MCF 10A (cell line): ENCODE measurements around the gene PIEZO2. TPM values are rescaled to one million over a fixed set of nuclear protein-coding genes. Genes with fewer than 3 reads are reported as not detected.

Experiments used
- BruUV-seq: library from RNA; stranded (reverse); fragments of 400-500 nt; replicated peaks from 2 replicates; lab custom pipeline; 2021; lab: Mats Ljungman, UMichigan
- CTCF ChIA-PET: fragments of 300-600 bp; sonication (Branson Sonifier 250); formaldehyde crosslinking; extraction: SDS; loops from one replicate; lab custom pipeline; 2021; ENCODE audit warnings: antibody characterized with exemption, inconsistent platforms; lab: Yijun Ruan, JAX
- POLR2A ChIA-PET: fragments of 300-600, 350-650 bp; sonication (Branson Sonifier 250); formaldehyde crosslinking; extraction: SDS; loops from one replicate; lab custom pipeline; 2020; ENCODE audit warnings: antibody characterized with exemption, inconsistent platforms; lab: Yijun Ruan, JAX
- DNase-seq: peaks from one replicate; pipeline ENCODE4 v3.0.0-alpha.2; 2018; ENCODE audit not compliant: unreplicated experiment
- H3K27ac Mint-ChIP-seq: one replicate; pipeline ENCODE4 v1.8.0; 2022; ENCODE audit warnings: mild to moderate bottlenecking, low read depth, mixed read lengths; ENCODE audit not compliant: unreplicated experiment
- H3K27me3 Mint-ChIP-seq: one replicate; pipeline ENCODE4 v1.8.0; 2022; ENCODE audit warnings: mixed read lengths; ENCODE audit not compliant: insufficient read depth, unreplicated experiment
- H3K36me3 Mint-ChIP-seq: one replicate; pipeline ENCODE4 v1.8.0; 2022; ENCODE audit warnings: mild to moderate bottlenecking, moderate library complexity, mixed read lengths; ENCODE audit not compliant: insufficient read depth, unreplicated experiment
- H3K4me1 Mint-ChIP-seq: one replicate; pipeline ENCODE4 v1.8.0; 2022; ENCODE audit warnings: mixed read lengths; ENCODE audit not compliant: insufficient read depth, unreplicated experiment
- H3K4me3 Mint-ChIP-seq: one replicate; pipeline ENCODE4 v1.8.0; 2022; ENCODE audit warnings: mild to moderate bottlenecking, moderate library complexity, mixed read lengths; ENCODE audit not compliant: unreplicated experiment
- H3K9me3 Mint-ChIP-seq: one replicate; pipeline ENCODE4 v1.8.0; 2022; ENCODE audit warnings: mixed read lengths; ENCODE audit not compliant: unreplicated experiment
- intact Hi-C: fragments of 100-400 bp; cut with micrococcal nuclease; formaldehyde crosslinking; loops from 2 replicates; pipeline ENCODE4 v1.14.1; 2022
- total RNA-seq: library from RNA; stranded (reverse); gene quantifications from 2 replicates; pipeline ENCODE4 v1.2.3, GENCODE V29; 2022
- TF ChIP-seq, protein P1 (sequence below): fragments of 200-600 bp; IDR thresholded peaks from one replicate; pipeline ENCODE4 v1.8.0; 2022; ENCODE audit warnings: antibody characterized with exemption, mild to moderate bottlenecking; ENCODE audit not compliant: unreplicated experiment

PIEZO2 gene
- total RNA-seq, 1 experiment from 2014 or later, result 0.49 TPM

GRCh38 chr18:10770264-10770663, 379.1 kb downstream of the PIEZO2 start:
- Mint-ChIP-seq H3K9me3 (peaks cover 17% of the 10 kb centered on the region), H3K27me3 (no peaks in the 10 kb centered on the region)
- no TSS peak for BruUV-seq

GRCh38 chr18:10768221-10768620, 381.1 kb downstream of the PIEZO2 start:
- no TSS peak for BruUV-seq
- intact Hi-C loops, result no loop called here
- H3K27ac Mint-ChIP-seq, result no peak overlapping the region
- DNase-seq, result no peak
- H3K4me1 Mint-ChIP-seq, result no peaks in the 10 kb centered on the region
- no peak overlapping the region for H3K4me3 Mint-ChIP-seq
- no peaks in the 10 kb centered on the region for H3K27me3 Mint-ChIP-seq
- ChIA-PET POLR2A (no interaction called here), CTCF (interaction anchor here (1.3 kb wide), 1 partner anchor 209 kb away, joined by 5 read pairs; no protein-coding TSS in a partner anchor)
- TF ChIP-seq, protein P1, sequence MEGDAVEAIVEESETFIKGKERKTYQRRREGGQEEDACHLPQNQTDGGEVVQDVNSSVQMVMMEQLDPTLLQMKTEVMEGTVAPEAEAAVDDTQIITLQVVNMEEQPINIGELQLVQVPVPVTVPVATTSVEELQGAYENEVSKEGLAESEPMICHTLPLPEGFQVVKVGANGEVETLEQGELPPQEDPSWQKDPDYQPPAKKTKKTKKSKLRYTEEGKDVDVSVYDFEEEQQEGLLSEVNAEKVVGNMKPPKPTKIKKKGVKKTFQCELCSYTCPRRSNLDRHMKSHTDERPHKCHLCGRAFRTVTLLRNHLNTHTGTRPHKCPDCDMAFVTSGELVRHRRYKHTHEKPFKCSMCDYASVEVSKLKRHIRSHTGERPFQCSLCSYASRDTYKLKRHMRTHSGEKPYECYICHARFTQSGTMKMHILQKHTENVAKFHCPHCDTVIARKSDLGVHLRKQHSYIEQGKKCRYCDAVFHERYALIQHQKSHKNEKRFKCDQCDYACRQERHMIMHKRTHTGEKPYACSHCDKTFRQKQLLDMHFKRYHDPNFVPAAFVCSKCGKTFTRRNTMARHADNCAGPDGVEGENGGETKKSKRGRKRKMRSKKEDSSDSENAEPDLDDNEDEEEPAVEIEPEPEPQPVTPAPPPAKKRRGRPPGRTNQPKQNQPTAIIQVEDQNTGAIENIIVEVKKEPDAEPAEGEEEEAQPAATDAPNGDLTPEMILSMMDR, result no peak
- peaks cover 11% of the 10 kb centered on the region for H3K9me3 Mint-ChIP-seq
- no peaks in the 10 kb centered on the region for H3K36me3 Mint-ChIP-seq

More at GRCh38 chr18:10770264-10770663, 379.1 kb downstream of the PIEZO2 start:
- Mint-ChIP-seq H3K27ac (no peak overlapping the region), H3K4me3 (no peak overlapping the region), H3K4me1 (no peaks in the 10 kb centered on the region), H3K36me3 (no peaks in the 10 kb centered on the region)
- TF ChIP-seq, protein P1, result no peak
- no peak for DNase-seq
- POLR2A ChIA-PET, result interaction anchor here (1.6 kb wide), 1 partner anchor 17 kb away, joined by 5 read pairs; no protein-coding TSS in a partner anchor
- CTCF ChIA-PET, result interaction anchor here (1.5 kb wide), 1 partner anchor 17 kb away, joined by 6 read pairs; no protein-coding TSS in a partner anchor
- intact Hi-C loops, result no loop called here

GRCh38 chr18:10767658-10768057, 381.7 kb downstream of the PIEZO2 start:
- Mint-ChIP-seq H3K4me3 (no peak overlapping the region), H3K36me3 (no peaks in the 10 kb centered on the region), H3K9me3 (peaks cover 8% of the 10 kb centered on the region), H3K4me1 (no peaks in the 10 kb centered on the region), H3K27ac (no peak overlapping the region), H3K27me3 (no peaks in the 10 kb centered on the region)
- TF ChIP-seq, protein P1, result no peak
- intact Hi-C loops, result no loop called here
- no peak for DNase-seq
- no TSS peak for BruUV-seq
- ChIA-PET POLR2A (no interaction called here), CTCF (interaction anchor here (1.3 kb wide), 1 partner anchor 208 kb away, joined by 5 read pairs; no protein-coding TSS in a partner anchor)

GRCh38 chr18:10760986-10761385, 388.4 kb downstream of the PIEZO2 start:
- Mint-ChIP-seq H3K27ac (no peak overlapping the region), H3K4me3 (no peak overlapping the region), H3K36me3 (no peaks in the 10 kb centered on the region), H3K9me3 (no peaks in the 10 kb centered on the region), H3K4me1 (no peaks in the 10 kb centered on the region), H3K27me3 (no peaks in the 10 kb centered on the region)
- CTCF ChIA-PET, result interaction anchor here (0.6 to 1.1 kb wide), 2 partner anchors 279 to 807 kb away, joined by 3 read pairs; no protein-coding TSS in a partner anchor
- intact Hi-C loops, result no loop called here
- TF ChIP-seq, protein P1, result no peak
- no peak for DNase-seq
- no TSS peak for BruUV-seq
- POLR2A ChIA-PET, result interaction anchor here (0.6 to 0.9 kb wide), 3 partner anchors 76 to 1018 kb away, joined by 3 to 4 read pairs (median 3); no protein-coding TSS in a partner anchor
